Liver (tissue), 3 donors: ENCODE measurements around the gene DCUN1D3.

Source experiments
- CTCF ChIP-seq: fragments of 150-350 bp; IDR thresholded peaks from 2 replicates; pipeline ENCODE4 v1.5.1; 2017; ENCODE audit warnings: improper control_type of control experiment, low read depth, low read length; ENCODE audit not compliant: missing input control
- EGR1 ChIP-seq, 2 donors: IDR thresholded peaks; 2 replicates each; pipeline ENCODE4 v1.6.1; 2016 to 2018; ENCODE audit warnings: antibody characterized with exemption in 2 of 2, low read depth in 2 of 2
- FOXA1 ChIP-seq: IDR thresholded peaks from 2 replicates; pipeline ENCODE4 v1.6.1; 2016; ENCODE audit warnings: antibody characterized with exemption
- GABPA ChIP-seq, 2 donors: IDR thresholded peaks in 1 of 2; conservative IDR thresholded peaks in 1 of 2; 2 replicates each; pipeline ENCODE4 v1.6.1; 2016; ENCODE audit warnings: antibody characterized with exemption in 2 of 2, mild to moderate bottlenecking in 1 of 2, moderate library complexity in 1 of 2
- HNF4G ChIP-seq: IDR thresholded peaks from 2 replicates; pipeline ENCODE4 v1.6.1; 2016; ENCODE audit warnings: antibody characterized with exemption
- JUND ChIP-seq, 2 donors: IDR thresholded peaks; 2 replicates each; pipeline ENCODE4 v1.6.1; 2016; ENCODE audit warnings: antibody characterized with exemption in 2 of 2
- RAD21 ChIP-seq, 2 donors: IDR thresholded peaks; 2 replicates each; pipeline ENCODE4 v1.6.1; 2016; ENCODE audit warnings: antibody characterized with exemption in 2 of 2, mild to moderate bottlenecking in 2 of 2
- TAF1 ChIP-seq: conservative IDR thresholded peaks from 2 replicates; pipeline ENCODE4 v1.6.1; 2016; ENCODE audit warnings: antibody characterized with exemption, mild to moderate bottlenecking
- TF ChIP-seq, protein P1 (sequence below): IDR thresholded peaks from 2 replicates; pipeline ENCODE4 v1.6.1; 2016; ENCODE audit warnings: antibody characterized with exemption
- TF ChIP-seq, protein P2 (sequence below): IDR thresholded peaks from 2 replicates; pipeline ENCODE4 v1.6.1; 2016; ENCODE audit warnings: antibody characterized with exemption, mild to moderate bottlenecking
- donor health status: healthy.
- donor health status: healthy.

GRCh38 chr16:20878682-20879147, 21.4 kb downstream of the DCUN1D3 start:
- TF ChIP-seq CTCF (no peak), RAD21 (IDR thresholded peaks at IDR 0.05) (peak in 1 of 2 donors; percentile 15), TAF1 (no peak), FOXA1 (no peak), EGR1 (IDR thresholded peaks at IDR 0.05; ENCODE audit: low read depth in 2 of 2) (no peak), JUND (IDR thresholded peaks at IDR 0.05) (peak in 1 of 2 donors; percentile 5), GABPA (IDR thresholded peaks at IDR 0.05 in 1 of 2, conservative IDR thresholded peaks at IDR 0.05 in 1 of 2) (no peak), HNF4G (peak; percentile 13)
- TF ChIP-seq, protein P1, sequence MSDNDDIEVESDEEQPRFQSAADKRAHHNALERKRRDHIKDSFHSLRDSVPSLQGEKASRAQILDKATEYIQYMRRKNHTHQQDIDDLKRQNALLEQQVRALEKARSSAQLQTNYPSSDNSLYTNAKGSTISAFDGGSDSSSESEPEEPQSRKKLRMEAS, result no peak
- TF ChIP-seq, protein P2, sequence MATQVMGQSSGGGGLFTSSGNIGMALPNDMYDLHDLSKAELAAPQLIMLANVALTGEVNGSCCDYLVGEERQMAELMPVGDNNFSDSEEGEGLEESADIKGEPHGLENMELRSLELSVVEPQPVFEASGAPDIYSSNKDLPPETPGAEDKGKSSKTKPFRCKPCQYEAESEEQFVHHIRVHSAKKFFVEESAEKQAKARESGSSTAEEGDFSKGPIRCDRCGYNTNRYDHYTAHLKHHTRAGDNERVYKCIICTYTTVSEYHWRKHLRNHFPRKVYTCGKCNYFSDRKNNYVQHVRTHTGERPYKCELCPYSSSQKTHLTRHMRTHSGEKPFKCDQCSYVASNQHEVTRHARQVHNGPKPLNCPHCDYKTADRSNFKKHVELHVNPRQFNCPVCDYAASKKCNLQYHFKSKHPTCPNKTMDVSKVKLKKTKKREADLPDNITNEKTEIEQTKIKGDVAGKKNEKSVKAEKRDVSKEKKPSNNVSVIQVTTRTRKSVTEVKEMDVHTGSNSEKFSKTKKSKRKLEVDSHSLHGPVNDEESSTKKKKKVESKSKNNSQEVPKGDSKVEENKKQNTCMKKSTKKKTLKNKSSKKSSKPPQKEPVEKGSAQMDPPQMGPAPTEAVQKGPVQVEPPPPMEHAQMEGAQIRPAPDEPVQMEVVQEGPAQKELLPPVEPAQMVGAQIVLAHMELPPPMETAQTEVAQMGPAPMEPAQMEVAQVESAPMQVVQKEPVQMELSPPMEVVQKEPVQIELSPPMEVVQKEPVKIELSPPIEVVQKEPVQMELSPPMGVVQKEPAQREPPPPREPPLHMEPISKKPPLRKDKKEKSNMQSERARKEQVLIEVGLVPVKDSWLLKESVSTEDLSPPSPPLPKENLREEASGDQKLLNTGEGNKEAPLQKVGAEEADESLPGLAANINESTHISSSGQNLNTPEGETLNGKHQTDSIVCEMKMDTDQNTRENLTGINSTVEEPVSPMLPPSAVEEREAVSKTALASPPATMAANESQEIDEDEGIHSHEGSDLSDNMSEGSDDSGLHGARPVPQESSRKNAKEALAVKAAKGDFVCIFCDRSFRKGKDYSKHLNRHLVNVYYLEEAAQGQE, result peak; percentile 41
